Measurements from ENCODE around the gene CFAP74. TPM values are rescaled to one million over a fixed set of nuclear protein-coding genes. Genes with fewer than 3 reads are reported as not detected.
A peak's percentile ranks its signal among the peaks of the same experiment; 100 is the strongest.

CFAP74 gene
- total RNA-seq, 2 donors from 2014 or later: not detected

DNA sequence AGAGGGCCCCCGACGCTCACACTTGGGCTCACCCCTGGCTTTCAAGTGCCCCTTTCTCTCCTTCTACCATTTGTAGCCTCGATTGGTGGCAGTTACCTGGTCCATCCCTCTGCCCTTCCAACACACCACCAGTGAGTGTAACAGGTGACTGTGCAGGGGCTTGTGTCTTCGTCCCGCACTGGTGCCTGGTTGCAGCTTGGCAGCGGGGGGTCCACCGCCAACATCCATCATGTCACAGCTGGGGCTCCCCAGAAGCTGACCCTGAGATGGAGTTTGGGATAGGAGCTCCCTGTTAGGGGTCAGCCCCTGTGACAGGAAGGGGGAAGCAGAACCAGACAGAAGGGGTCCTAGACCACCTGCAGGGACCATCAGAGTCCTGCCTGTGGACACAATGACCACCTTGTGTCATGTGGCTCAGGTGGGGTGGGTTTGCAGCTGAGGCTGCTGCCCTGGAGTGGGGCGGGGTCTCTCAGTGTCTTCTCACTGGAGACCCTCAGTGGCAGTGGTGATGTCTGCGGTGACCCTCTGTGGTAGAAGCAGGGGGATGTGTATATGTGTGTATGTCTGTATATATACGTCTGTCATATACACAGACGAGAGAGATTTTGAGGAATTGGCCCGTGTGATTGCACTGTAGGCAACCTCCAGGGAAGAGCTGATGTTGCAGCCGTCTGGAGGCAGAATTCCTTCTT, 92.1 kb downstream of the CFAP74 start:
- no peaks in the 10 kb centered on the region for H3K9me3 Mint-ChIP-seq
- ATAC-seq: no peak
- H3K36me3 Mint-ChIP-seq: no peaks in the 10 kb centered on the region
- H3K27me3 Mint-ChIP-seq: no peaks in the 10 kb centered on the region
- H3K27ac Mint-ChIP-seq: no peak overlapping the region
- peaks cover 9 to 10% of the 10 kb centered on the region in 2 donors for H3K4me1 Mint-ChIP-seq (ENCODE audit: low read depth in 2 of 2)
- peak overlapping the region; percentile 25 for H3K4me3 Mint-ChIP-seq
- no peak for DNase-seq (ENCODE audit: low spot score)

DNA sequence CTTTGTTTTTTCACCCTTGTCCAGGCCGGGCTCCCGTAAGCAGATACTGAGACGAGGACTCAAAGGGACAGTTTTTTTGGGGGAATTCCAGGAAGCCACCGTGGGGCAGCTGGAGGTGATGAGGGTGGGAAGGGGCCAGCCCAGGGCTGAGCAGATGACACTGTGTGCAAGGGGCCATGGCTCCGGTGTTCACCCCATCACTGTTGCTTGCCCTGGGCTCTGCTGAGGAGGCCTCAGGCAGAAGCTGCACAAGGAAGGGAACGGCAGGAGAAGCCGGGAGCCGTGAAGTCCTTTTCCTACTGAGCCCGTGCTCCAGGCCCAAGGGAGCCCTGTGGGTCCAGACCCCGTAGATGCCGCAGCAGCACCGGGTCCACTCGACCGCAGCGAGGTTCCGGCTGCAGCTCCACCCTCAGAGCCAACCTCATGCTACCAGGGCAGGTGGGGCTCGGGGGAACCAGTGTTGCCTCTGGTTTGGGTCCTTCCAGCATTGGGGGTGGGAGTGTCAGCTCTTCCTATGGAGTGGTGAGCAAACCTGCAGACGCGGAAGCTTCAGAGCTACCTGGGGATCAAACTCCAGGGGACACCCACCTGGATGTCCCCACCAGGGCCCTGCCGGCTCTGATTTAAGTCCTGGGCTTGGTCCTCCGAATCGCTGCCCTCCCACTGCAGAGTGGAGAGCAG, 92.8 kb downstream of the CFAP74 start:
- H3K27me3 Mint-ChIP-seq: no peaks in the 10 kb centered on the region
- no peaks in the 10 kb centered on the region for H3K36me3 Mint-ChIP-seq
- H3K9me3 Mint-ChIP-seq: no peaks in the 10 kb centered on the region

DNA sequence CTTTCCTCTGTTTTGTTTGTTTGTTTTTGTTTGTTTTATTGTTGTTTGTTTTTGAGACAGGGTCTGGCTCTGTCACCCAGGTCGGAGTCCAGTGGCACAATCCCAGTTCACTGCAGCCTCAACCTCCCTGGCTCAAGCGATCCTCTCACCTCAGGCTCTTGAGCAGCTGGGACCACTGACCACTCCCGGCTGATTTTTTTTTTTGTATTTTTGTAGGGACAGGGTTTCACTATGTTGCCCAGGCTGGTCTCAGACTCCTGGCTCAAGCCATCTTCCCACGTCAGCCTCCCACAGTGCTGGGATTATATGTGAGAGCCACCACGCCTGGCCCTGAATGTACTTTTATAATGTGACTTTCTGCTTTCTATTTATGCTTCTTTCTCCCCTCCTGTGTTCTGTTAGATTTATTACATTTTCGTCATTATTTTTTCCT, 93.5 kb downstream of the CFAP74 start:
- Mint-ChIP-seq H3K36me3 (no peaks in the 10 kb centered on the region), H3K27ac (peak overlapping the region; percentile 37 to 70), H3K4me3 (peak overlapping the region; percentile 77), H3K4me1 (ENCODE audit: low read depth in 2 of 2) (peaks cover 15 to 16% of the 10 kb centered on the region in 2 donors), H3K27me3 (no peaks in the 10 kb centered on the region), H3K9me3 (no peaks in the 10 kb centered on the region)
- ATAC-seq: no peak
- DNase-seq (ENCODE audit: low spot score): no peak

More for the DNA sequence above, 92.8 kb downstream of the CFAP74 start:
- Mint-ChIP-seq H3K4me1 (ENCODE audit: low read depth in 2 of 2) (peaks cover 15 to 16% of the 10 kb centered on the region in 2 donors), H3K27ac (peak overlapping the region; percentile 37 to 70), H3K4me3 (peak overlapping the region; percentile 77)
- ATAC-seq (no peak), DNase-seq (ENCODE audit: low spot score) (no peak)

DNA sequence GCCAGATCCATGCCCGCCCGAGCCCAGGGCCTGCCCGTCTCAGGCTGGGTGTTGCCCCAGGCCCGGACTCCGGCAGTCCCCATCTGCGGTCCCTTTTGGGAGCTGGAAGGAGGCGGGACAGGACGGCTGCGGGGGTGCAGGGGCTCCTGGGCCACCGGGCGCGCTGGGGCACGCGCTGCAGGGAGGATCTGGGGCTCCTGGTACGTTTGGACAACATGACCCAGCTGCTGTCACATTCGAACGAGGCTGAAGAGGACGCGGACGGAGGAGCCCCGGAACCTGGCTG, 95.1 kb downstream of the CFAP74 start:
- peak in 1 of 2 donors; percentile 7 for ATAC-seq
- H3K9me3 Mint-ChIP-seq: no peaks in the 10 kb centered on the region
- H3K36me3 Mint-ChIP-seq: no peaks in the 10 kb centered on the region
- H3K4me1 Mint-ChIP-seq (ENCODE audit: low read depth in 2 of 2): peaks cover 13 to 16% of the 10 kb centered on the region in 2 donors
- no peaks in the 10 kb centered on the region for H3K27me3 Mint-ChIP-seq
- H3K27ac Mint-ChIP-seq: no peak overlapping the region
- H3K4me3 Mint-ChIP-seq: peak overlapping the region; percentile 52
- no peak for DNase-seq (ENCODE audit: low spot score)

GRCh38 chr1:1907098-1907736, 96.4 kb downstream of the CFAP74 start:
- H3K4me1 Mint-ChIP-seq (ENCODE audit: low read depth in 2 of 2): peaks cover 13 to 16% of the 10 kb centered on the region in 2 donors
- no peak for ATAC-seq
- no peaks in the 10 kb centered on the region for H3K36me3 Mint-ChIP-seq
- DNase-seq (ENCODE audit: low spot score): peak; percentile 51
- H3K9me3 Mint-ChIP-seq: no peaks in the 10 kb centered on the region
- no peaks in the 10 kb centered on the region for H3K27me3 Mint-ChIP-seq
- H3K27ac Mint-ChIP-seq: no peak overlapping the region
- no peak overlapping the region for H3K4me3 Mint-ChIP-seq

GRCh38 chr1:1906185-1907097, 97.1 kb downstream of the CFAP74 start:
- no peaks in the 10 kb centered on the region for H3K9me3 Mint-ChIP-seq
- H3K4me3 Mint-ChIP-seq: peak overlapping the region; percentile 47
- peak; percentile 83 for DNase-seq (ENCODE audit: low spot score)
- ATAC-seq: peak; percentile 47 to 55
- no peaks in the 10 kb centered on the region for H3K36me3 Mint-ChIP-seq
- H3K27me3 Mint-ChIP-seq: no peaks in the 10 kb centered on the region
- H3K4me1 Mint-ChIP-seq (ENCODE audit: low read depth in 2 of 2): peaks cover 13 to 16% of the 10 kb centered on the region in 2 donors
- peak overlapping the region in 1 of 2 donors; percentile 18 for H3K27ac Mint-ChIP-seq

DNA sequence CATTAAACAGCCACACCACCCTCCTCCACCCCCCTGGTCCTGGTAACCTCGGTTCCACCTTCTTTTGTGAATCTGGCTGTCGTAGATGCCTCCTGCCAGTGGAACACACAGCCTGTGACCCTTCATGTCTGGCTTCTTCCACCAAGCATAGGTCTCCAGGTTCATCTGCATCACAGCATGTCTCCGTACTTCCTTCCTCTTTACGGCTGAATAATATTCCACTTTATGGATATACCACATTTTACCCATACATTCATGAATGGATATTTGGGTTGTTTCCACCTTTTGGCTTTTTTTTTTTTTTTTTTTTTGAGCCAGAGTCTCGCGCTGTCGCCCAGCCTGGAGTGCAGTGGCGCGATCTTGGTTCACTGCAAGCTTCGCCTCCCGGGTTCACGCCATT, 100.4 kb downstream of the CFAP74 start:
- H3K4me1 Mint-ChIP-seq (ENCODE audit: low read depth in 2 of 2): peaks cover 5 to 7% of the 10 kb centered on the region in 2 donors
- H3K9me3 Mint-ChIP-seq: no peaks in the 10 kb centered on the region
- ATAC-seq (no peak), DNase-seq (ENCODE audit: low spot score) (no peak)
- no peak overlapping the region for H3K4me3 Mint-ChIP-seq
- H3K36me3 Mint-ChIP-seq: no peaks in the 10 kb centered on the region
- no peak overlapping the region for H3K27ac Mint-ChIP-seq
- no peaks in the 10 kb centered on the region for H3K27me3 Mint-ChIP-seq

DNA sequence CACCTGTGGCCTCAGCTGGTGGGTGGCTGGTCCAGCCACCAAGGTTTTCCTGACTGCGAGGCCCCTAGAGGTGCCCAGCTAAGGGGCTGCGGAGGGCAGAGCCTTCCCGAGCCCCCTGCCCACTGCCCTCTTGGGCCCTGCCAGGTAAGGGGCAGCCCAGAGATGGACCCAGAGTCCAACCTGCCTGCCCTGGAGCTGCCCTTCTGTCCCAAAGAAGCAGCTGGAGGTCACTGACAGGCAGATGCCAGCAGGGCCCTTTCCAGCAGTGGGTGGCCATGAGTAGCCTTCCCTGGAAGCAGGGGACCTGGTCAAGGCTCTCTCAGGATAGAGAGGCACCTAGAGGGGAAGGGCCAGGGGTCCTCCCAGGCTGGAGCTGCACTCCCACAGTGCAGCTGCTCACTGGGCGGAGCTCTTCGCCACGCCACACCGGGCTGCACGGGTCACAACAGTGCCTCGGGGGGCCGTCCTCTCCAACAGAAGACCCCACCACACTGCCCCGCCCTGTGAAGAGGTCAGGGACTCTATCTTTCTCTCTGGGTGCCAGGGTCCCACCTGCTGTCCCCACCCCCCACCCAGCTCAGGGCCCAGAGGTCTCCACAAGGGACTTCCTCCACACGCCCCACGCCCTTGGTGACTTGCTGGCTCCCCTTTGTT, 101.8 kb downstream of the CFAP74 start:
- no peak overlapping the region for H3K4me3 Mint-ChIP-seq

DNA sequence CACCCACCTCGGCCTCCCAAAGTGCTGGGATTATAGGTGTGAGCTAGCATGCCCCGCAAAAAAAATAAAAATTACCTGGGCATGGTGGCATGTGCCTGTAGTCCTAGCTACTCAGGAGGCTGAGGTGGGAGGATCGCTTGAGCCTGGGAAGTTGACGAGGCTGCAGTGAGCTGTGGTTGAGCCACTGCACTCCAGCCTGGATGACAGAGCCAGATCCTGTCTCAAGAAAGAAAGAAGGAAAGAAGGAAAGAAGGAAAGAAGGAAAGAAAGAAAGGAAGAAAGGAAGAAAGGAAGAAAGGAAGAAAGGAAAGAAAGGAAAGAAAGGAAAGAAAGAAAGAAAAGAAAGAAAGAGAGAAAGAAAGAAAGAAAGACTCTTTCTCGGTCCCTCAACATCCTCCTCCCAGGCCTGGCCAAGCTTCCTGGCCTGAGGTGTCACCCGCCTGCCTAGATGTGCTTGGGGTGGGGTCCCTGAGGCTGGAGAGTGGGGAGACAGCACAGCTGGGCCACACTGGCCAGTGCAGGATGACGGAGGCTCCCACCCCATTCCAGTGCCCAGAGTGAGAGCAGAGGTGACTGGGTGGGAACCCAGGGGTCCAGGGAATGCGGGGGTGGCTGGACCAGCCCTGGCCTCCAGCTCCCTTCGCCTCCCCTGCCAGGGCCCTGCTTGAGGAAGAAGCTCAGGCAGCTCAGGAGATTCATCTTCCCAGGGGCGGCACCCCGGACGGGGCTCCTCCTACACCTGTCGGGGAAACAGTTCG, 102.5 kb downstream of the CFAP74 start:
- ATAC-seq: no peak
- H3K4me3 Mint-ChIP-seq: no peak overlapping the region
- H3K27ac Mint-ChIP-seq: no peak overlapping the region
- H3K4me1 Mint-ChIP-seq (ENCODE audit: low read depth in 2 of 2): peaks cover 1 to 2% of the 10 kb centered on the region in 2 donors
- H3K27me3 Mint-ChIP-seq: no peaks in the 10 kb centered on the region
- H3K9me3 Mint-ChIP-seq: no peaks in the 10 kb centered on the region
- DNase-seq (ENCODE audit: low spot score): no peak
- H3K36me3 Mint-ChIP-seq: no peaks in the 10 kb centered on the region

More for the DNA sequence above, 101.8 kb downstream of the CFAP74 start:
- DNase-seq (ENCODE audit: low spot score): no peak
- Mint-ChIP-seq H3K36me3 (no peaks in the 10 kb centered on the region), H3K27me3 (no peaks in the 10 kb centered on the region), H3K27ac (no peak overlapping the region), H3K4me1 (ENCODE audit: low read depth in 2 of 2) (peaks cover 5 to 7% of the 10 kb centered on the region in 2 donors), H3K9me3 (no peaks in the 10 kb centered on the region)
- ATAC-seq: no peak

DNA sequence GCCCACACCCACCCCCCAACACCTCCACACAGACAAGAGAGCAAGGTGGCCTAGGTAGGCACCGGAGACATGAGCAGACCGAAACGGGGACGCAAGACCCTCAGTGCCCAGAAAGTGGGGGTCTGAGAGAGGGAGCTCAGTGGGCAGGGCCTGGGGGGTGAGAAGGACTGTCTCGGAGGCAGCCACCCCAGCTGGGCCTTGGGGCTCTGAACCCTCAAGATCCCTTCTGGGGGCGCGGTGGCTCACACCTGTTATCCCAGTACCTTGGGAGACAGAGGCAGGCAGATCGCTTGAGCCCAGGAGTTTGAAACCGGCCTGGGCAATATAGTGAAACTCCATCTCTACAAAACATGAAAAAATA, 103.6 kb downstream of the CFAP74 start:
- H3K4me1 Mint-ChIP-seq (ENCODE audit: low read depth in 2 of 2): peaks cover 0 to 4% of the 10 kb centered on the region in 2 donors
- H3K27me3 Mint-ChIP-seq: peaks cover 0 to 2% of the 10 kb centered on the region in 2 donors
- H3K27ac Mint-ChIP-seq: no peak overlapping the region
- H3K36me3 Mint-ChIP-seq: no peaks in the 10 kb centered on the region
- no peaks in the 10 kb centered on the region for H3K9me3 Mint-ChIP-seq
- H3K4me3 Mint-ChIP-seq: no peak overlapping the region
- DNase-seq (ENCODE audit: low spot score): no peak
- ATAC-seq: no peak

- Mint-ChIP-seq H3K4me1 (ENCODE audit: low read depth in 2 of 2) (peaks cover 0 to 9% of the 10 kb centered on the region in 2 donors), H3K27me3 (peaks cover 0 to 2% of the 10 kb centered on the region in 2 donors), H3K27ac (no peak overlapping the region), H3K9me3 (no peaks in the 10 kb centered on the region), H3K4me3 (no peak overlapping the region), H3K36me3 (no peaks in the 10 kb centered on the region)
- ATAC-seq (no peak), DNase-seq (ENCODE audit: low spot score) (no peak)
Measured at GRCh38 chr1:1899266-1899966, 104.2 kb downstream of the CFAP74 start.

GRCh38 chr1:1898246-1898933, 105.2 kb downstream of the CFAP74 start:
- DNase-seq (ENCODE audit: low spot score): no peak
- Mint-ChIP-seq H3K4me3 (no peak overlapping the region), H3K27me3 (peaks cover 0 to 2% of the 10 kb centered on the region in 2 donors), H3K4me1 (ENCODE audit: low read depth in 2 of 2) (peaks cover 0 to 10% of the 10 kb centered on the region in 2 donors), H3K36me3 (no peaks in the 10 kb centered on the region), H3K27ac (no peak overlapping the region), H3K9me3 (no peaks in the 10 kb centered on the region)
- ATAC-seq: no peak
